CD4-positive, CD25-positive, alpha-beta regulatory T cell (primary cell): Measurements from ENCODE around the gene PRAC1. TPM values are rescaled to one million over a fixed set of nuclear protein-coding genes. Genes with fewer than 3 reads are reported as not detected.

Source experiments
- ATAC-seq, 2 donors: fragments of 150-1000 bp; cut with Tn5 transposase; one replicate each; pipeline ENCODE4 v1.10.0; 2021; ENCODE audit warnings: low read depth in 2 of 2, moderate number of reproducible peaks in 2 of 2, moderate library complexity in 1 of 2
- DNase-seq, 3 donors: peaks; one replicate each; pipeline versions ENCODE4 v3.0.0 to v3.0.0-alpha.2; 2012 to 2022; ENCODE audit warnings: mixed read lengths in 1 of 3
- H3K27ac ChIP-seq: one replicate; pipeline ENCODE4 v1.7.0; 2013; ENCODE audit warnings: mild to moderate bottlenecking, low read length; ENCODE audit not compliant: insufficient read depth, poor library complexity, severe bottlenecking
- H3K27me3 ChIP-seq: one replicate; pipeline ENCODE4 v1.7.0; 2013; ENCODE audit warnings: low read length; ENCODE audit not compliant: control insufficient read depth, insufficient read depth
- H3K36me3 ChIP-seq: one replicate; pipeline ENCODE4 v1.7.0; 2013; ENCODE audit warnings: mild to moderate bottlenecking, low read length, moderate library complexity; ENCODE audit not compliant: control insufficient read depth, insufficient read depth
- H3K4me1 ChIP-seq: 2 replicates; pipeline ENCODE4 v1.7.0; 2013; ENCODE audit warnings: mild to moderate bottlenecking, low read length; ENCODE audit not compliant: insufficient read depth, control insufficient read depth, poor library complexity, severe bottlenecking
- H3K4me3 ChIP-seq: one replicate; pipeline ENCODE4 v1.7.0; 2013; ENCODE audit warnings: low read depth, mild to moderate bottlenecking, low read length, moderate library complexity
- H3K9me3 ChIP-seq, 2 experiments: 1 replicate in 1 of 2; 2 replicates in 1 of 2; pipeline ENCODE4 v1.7.0; 2013; ENCODE audit warnings: low read length in 2 of 2, mild to moderate bottlenecking in 1 of 2, moderate library complexity in 1 of 2; ENCODE audit not compliant: control insufficient read depth in 2 of 2
- H3K27ac Mint-ChIP-seq, 3 donors: one replicate each; pipeline ENCODE4 v1.8.0; 2020 to 2022; ENCODE audit warnings: mild to moderate bottlenecking in 3 of 3, mixed read lengths in 3 of 3, moderate library complexity in 2 of 3
- H3K27me3 Mint-ChIP-seq: one replicate; pipeline ENCODE4 v1.8.0; 2022; ENCODE audit warnings: mild to moderate bottlenecking, mixed read lengths
- H3K36me3 Mint-ChIP-seq: one replicate; pipeline ENCODE4 v1.8.0; 2020; ENCODE audit warnings: mixed read lengths
- H3K4me1 Mint-ChIP-seq, 4 donors: one replicate each; pipeline ENCODE4 v1.8.0; 2020 to 2022; ENCODE audit warnings: mixed read lengths in 4 of 4, mild to moderate bottlenecking in 1 of 4
- H3K4me3 Mint-ChIP-seq, 4 donors: one replicate each; pipeline ENCODE4 v1.8.0; 2020 to 2022; ENCODE audit warnings: mild to moderate bottlenecking in 4 of 4, mixed read lengths in 4 of 4, moderate library complexity in 3 of 4
- H3K9me3 Mint-ChIP-seq, 7 donors: one replicate each; pipeline ENCODE4 v1.8.0; 2020 to 2022; ENCODE audit warnings: mixed read lengths in 7 of 7, mild to moderate bottlenecking in 3 of 7, moderate library complexity in 2 of 7
- polyA plus RNA-seq, 4 donors: library from polyadenylated mRNA; unstranded; fragments of 300-500 nt; fragmentation: Illumina TruSeq; gene quantifications; one replicate each; pipeline ENCODE4 v1.2.3, GENCODE V29; 2021
- total RNA-seq: library from RNA; stranded (reverse); gene quantifications from one replicate; pipeline ENCODE4 v1.2.3, GENCODE V29; 2022

Gene PRAC1
- total and polyA plus RNA-seq, 5 donors from 2014 or later = not detected

GRCh38 chr17:48757524-48757961 is 35.2 kb upstream of the PRAC1 start:
- no peak for ATAC-seq
- Mint-ChIP-seq H3K27ac (no peak overlapping the region), H3K36me3 (no peaks in the 10 kb centered on the region), H3K4me1 (peaks cover 0 to 15% (median 4%) of the 10 kb centered on the region in 4 donors), H3K27me3 (peaks cover 92% of the 10 kb centered on the region), H3K9me3 (peaks cover 0 to 6% (median 0%) of the 10 kb centered on the region in 7 donors), H3K4me3 (no peak overlapping the region)
- peaks cover 49% of the 10 kb centered on the region for H3K27me3 ChIP-seq
- no peaks in the 10 kb centered on the region for H3K9me3 ChIP-seq
- H3K4me1 ChIP-seq = peaks cover 11% of the 10 kb centered on the region
- no peaks in the 10 kb centered on the region for H3K36me3 ChIP-seq
- no peak overlapping the region for H3K27ac ChIP-seq
- no peak overlapping the region for H3K4me3 ChIP-seq
- DNase-seq = no peak

GRCh38 chr17:48756830-48757251 is 34.5 kb upstream of the PRAC1 start:
- no peak for ATAC-seq
- Mint-ChIP-seq H3K27me3 (peaks cover 92% of the 10 kb centered on the region), H3K4me1 (peaks cover 0 to 19% (median 5%) of the 10 kb centered on the region in 4 donors), H3K4me3 (no peak overlapping the region), H3K9me3 (peaks cover 0 to 6% (median 0%) of the 10 kb centered on the region in 7 donors), H3K36me3 (no peaks in the 10 kb centered on the region), H3K27ac (no peak overlapping the region)
- H3K9me3 ChIP-seq = no peaks in the 10 kb centered on the region
- H3K36me3 ChIP-seq = no peaks in the 10 kb centered on the region
- H3K27me3 ChIP-seq = peaks cover 49% of the 10 kb centered on the region
- no peak overlapping the region for H3K27ac ChIP-seq
- H3K4me3 ChIP-seq = no peak overlapping the region
- no peak for DNase-seq
- H3K4me1 ChIP-seq = peaks cover 11% of the 10 kb centered on the region

GRCh38 chr17:48755356-48755755 is 33.0 kb upstream of the PRAC1 start:
- Mint-ChIP-seq H3K4me3 (peak overlapping the region in 1 of 4 donors; percentile 61), H3K4me1 (peaks cover 0 to 22% (median 12%) of the 10 kb centered on the region in 4 donors), H3K9me3 (peaks cover 0 to 6% (median 0%) of the 10 kb centered on the region in 7 donors), H3K27ac (no peak overlapping the region), H3K36me3 (no peaks in the 10 kb centered on the region), H3K27me3 (peaks cover 95% of the 10 kb centered on the region)
- Histone ChIP-seq H3K4me1 (peaks cover 11% of the 10 kb centered on the region), H3K36me3 (no peaks in the 10 kb centered on the region), H3K27me3 (peaks cover 59% of the 10 kb centered on the region), H3K27ac (no peak overlapping the region), H3K9me3 (no peaks in the 10 kb centered on the region), H3K4me3 (no peak overlapping the region)
- ATAC-seq (no peak), DNase-seq (no peak)

- Histone ChIP-seq H3K27me3 (peaks cover 64% of the 10 kb centered on the region), H3K4me1 (peaks cover 11% of the 10 kb centered on the region), H3K9me3 (no peaks in the 10 kb centered on the region), H3K36me3 (no peaks in the 10 kb centered on the region), H3K4me3 (no peak overlapping the region), H3K27ac (no peak overlapping the region)
- H3K36me3 Mint-ChIP-seq = no peaks in the 10 kb centered on the region
- H3K4me3 Mint-ChIP-seq = peak overlapping the region in 2 of 4 donors; percentile 41 to 61
- peaks cover 0 to 6% (median 0%) of the 10 kb centered on the region in 7 donors for H3K9me3 Mint-ChIP-seq
- DNase-seq (no peak), ATAC-seq (no peak)
- peaks cover 0 to 22% (median 12%) of the 10 kb centered on the region in 4 donors for H3K4me1 Mint-ChIP-seq
- no peak overlapping the region for H3K27ac Mint-ChIP-seq
- peaks cover 96% of the 10 kb centered on the region for H3K27me3 Mint-ChIP-seq
These were observed 32.4 kb upstream of the PRAC1 start for GRCh38 chr17:48754500-48755261.

GRCh38 chr17:48753794-48754499 is 31.6 kb upstream of the PRAC1 start:
- H3K27ac ChIP-seq = no peak overlapping the region
- DNase-seq (no peak), ATAC-seq (no peak)
- Mint-ChIP-seq H3K27ac (peak overlapping the region in 1 of 3 donors; percentile 20), H3K4me3 (peak overlapping the region in 1 of 4 donors; percentile 35), H3K36me3 (no peaks in the 10 kb centered on the region), H3K27me3 (peaks cover 96% of the 10 kb centered on the region), H3K4me1 (peaks cover 0 to 25% (median 12%) of the 10 kb centered on the region in 4 donors), H3K9me3 (peaks cover 0 to 8% (median 2%) of the 10 kb centered on the region in 7 donors)
- H3K9me3 ChIP-seq = peaks cover 3 to 7% of the 10 kb centered on the region in 2 experiments
- no peak overlapping the region for H3K4me3 ChIP-seq
- H3K27me3 ChIP-seq = peaks cover 71% of the 10 kb centered on the region
- H3K4me1 ChIP-seq = peaks cover 11% of the 10 kb centered on the region
- no peaks in the 10 kb centered on the region for H3K36me3 ChIP-seq

GRCh38 chr17:48752399-48753288 is 30.3 kb upstream of the PRAC1 start:
- H3K36me3 ChIP-seq = no peaks in the 10 kb centered on the region
- Mint-ChIP-seq H3K27ac (peak overlapping the region in 1 of 3 donors; percentile 14), H3K36me3 (no peaks in the 10 kb centered on the region), H3K27me3 (peaks cover 95% of the 10 kb centered on the region), H3K4me1 (peaks cover 0 to 26% (median 12%) of the 10 kb centered on the region in 4 donors), H3K9me3 (peaks cover 0 to 10% (median 0%) of the 10 kb centered on the region in 7 donors), H3K4me3 (peak overlapping the region in 2 of 4 donors; percentile 16 to 66)
- DNase-seq (no peak), ATAC-seq (no peak)
- peaks cover 11% of the 10 kb centered on the region for H3K4me1 ChIP-seq
- H3K27ac ChIP-seq = no peak overlapping the region
- no peak overlapping the region for H3K4me3 ChIP-seq
- peaks cover 81% of the 10 kb centered on the region for H3K27me3 ChIP-seq
- peaks cover 5 to 7% of the 10 kb centered on the region in 2 experiments for H3K9me3 ChIP-seq

- DNase-seq (no peak), ATAC-seq (no peak)
- peaks cover 75% of the 10 kb centered on the region for H3K27me3 ChIP-seq
- no peak overlapping the region for H3K4me3 ChIP-seq
- peaks cover 95% of the 10 kb centered on the region for H3K27me3 Mint-ChIP-seq
- peaks cover 0 to 10% (median 0%) of the 10 kb centered on the region in 7 donors for H3K9me3 Mint-ChIP-seq
- H3K27ac Mint-ChIP-seq = no peak overlapping the region
- H3K9me3 ChIP-seq = peaks cover 5 to 7% of the 10 kb centered on the region in 2 experiments
- peak overlapping the region in 1 of 4 donors; percentile 66 for H3K4me3 Mint-ChIP-seq
- H3K36me3 Mint-ChIP-seq = no peaks in the 10 kb centered on the region
- H3K27ac ChIP-seq = no peak overlapping the region
- H3K4me1 Mint-ChIP-seq = peaks cover 0 to 28% (median 13%) of the 10 kb centered on the region in 4 donors
- H3K4me1 ChIP-seq = peaks cover 17% of the 10 kb centered on the region
- no peaks in the 10 kb centered on the region for H3K36me3 ChIP-seq
These were observed 29.5 kb upstream of the PRAC1 start for GRCh38 chr17:48751733-48752398.
